Gastrocnemius medialis (tissue), 4 donors: ENCODE results near the gene STRIT1. TPM values are rescaled to one million over a fixed set of nuclear protein-coding genes. Genes with fewer than 3 reads are reported as not detected.

Experiments
- ATAC-seq, 2 donors: fragments of 150-250 bp; one replicate each; pipeline ENCODE4 v1.9.1; 2016
- DNase-seq, 2 donors: peaks; one replicate each; pipeline ENCODE4 v3.0.0-alpha.2; 2019
- H3K27ac ChIP-seq, 4 donors: fragments of 200-600 bp; sonication (generic); 1 replicate in 1 of 4; 2 replicates in 3 of 4; pipeline ENCODE4 v1.5.1; 2016 to 2018; ENCODE audit warnings: mild to moderate bottlenecking in 2 of 4, moderate library complexity in 1 of 4
- H3K27me3 ChIP-seq, 3 donors: fragments of 200-600 bp; sonication (generic) in 2 of 3; 1 replicate in 1 of 3; 2 replicates in 2 of 3; pipeline versions ENCODE4 v1.5.1 to v1.6.0; 2016 to 2019; ENCODE audit warnings: mild to moderate bottlenecking in 1 of 3, moderate library complexity in 1 of 3
- H3K36me3 ChIP-seq, 2 donors: fragments of 200-600 bp; sonication (generic) in 1 of 2; one replicate each; pipeline ENCODE4 v1.5.1; 2017 to 2018
- H3K4me1 ChIP-seq, 2 donors: fragments of 200-600 bp; sonication (generic) in 1 of 2; one replicate each; pipeline ENCODE4 v1.5.1; 2016 to 2017; ENCODE audit warnings: mild to moderate bottlenecking in 2 of 2
- H3K4me3 ChIP-seq, 4 donors: fragments of 200-600 bp; sonication (generic) in 3 of 4; 1 replicate in 1 of 4; 2 replicates in 3 of 4; pipeline ENCODE4 v1.5.1; 2016 to 2019; ENCODE audit warnings: mild to moderate bottlenecking in 2 of 4
- H3K9me3 ChIP-seq, 3 donors: fragments of 200-600 bp; sonication (generic) in 2 of 3; 1 replicate in 1 of 3; 2 replicates in 2 of 3; pipeline ENCODE4 v1.5.1; 2016 to 2019
- POLR2A ChIP-seq, 2 donors: fragments of 450-650 bp; IDR thresholded peaks; one replicate each; pipeline ENCODE4 v1.6.1; 2017; ENCODE audit warnings: antibody characterized with exemption in 2 of 2, mild to moderate bottlenecking in 2 of 2, moderate library complexity in 2 of 2
- in situ Hi-C, 4 donors: fragments of 200-750 bp; cut with MboI; loops; one replicate each; pipeline versions ENCODE4 v1.15.0 to v1.8.0; 2017; ENCODE audit warnings: low sequenced_read_pairs in 4 of 4
- intact Hi-C: fragments of 100-400 bp; cut with DNase I; formaldehyde crosslinking; loops from one replicate; pipeline ENCODE4 v1.15.1; 2023; ENCODE audit warnings: low total_unique reads
- total RNA-seq, 4 donors: library from RNA; depleted of rRNA; stranded (reverse); fragments of >200 nt; gene quantifications; one replicate each; pipeline versions ENCODE4 v1.1.0 to v1.2.3, GENCODE V29; 2016
- TF ChIP-seq, protein P1 (sequence below), 5 experiments: fragments of 450-650 bp in 3 of 5; fragments of 200-600 bp in 2 of 5; sonication (generic) in 2 of 5; IDR thresholded peaks in 4 of 5; conservative IDR thresholded peaks in 1 of 5; 1 replicate in 4 of 5; 2 replicates in 1 of 5; pipeline ENCODE4 v1.5.1; 2016 to 2019; ENCODE audit warnings: antibody characterized with exemption in 5 of 5, mild to moderate bottlenecking in 3 of 5, moderate library complexity in 3 of 5

STRIT1 gene
- total RNA-seq, 4 donors from 2014 or later: 507 to 2,272 (median 1,180) TPM

DNA sequence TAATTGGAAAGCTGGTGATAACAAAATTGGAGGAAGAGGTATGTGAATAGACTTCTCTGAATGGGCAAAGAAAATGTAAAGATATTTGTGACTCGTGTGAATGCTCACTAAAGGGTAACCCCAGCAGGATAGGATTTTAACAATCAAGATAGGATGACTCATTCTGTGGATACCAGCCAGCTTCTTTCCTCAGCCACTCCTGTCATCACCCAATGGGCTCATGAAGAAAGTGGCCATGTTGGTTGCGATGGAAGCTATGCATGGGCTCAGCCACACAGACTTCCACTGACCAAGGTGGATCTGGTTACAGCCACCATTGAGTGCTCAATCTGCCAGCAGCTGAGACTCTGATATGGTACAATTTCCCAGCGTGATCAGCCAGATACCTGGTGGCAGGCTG, 40.9 kb downstream of the STRIT1 start:
- intact Hi-C loops: no loop called here
- TF ChIP-seq POLR2A (IDR thresholded peaks at IDR 0.05): no peak
- TF ChIP-seq, protein P1, sequence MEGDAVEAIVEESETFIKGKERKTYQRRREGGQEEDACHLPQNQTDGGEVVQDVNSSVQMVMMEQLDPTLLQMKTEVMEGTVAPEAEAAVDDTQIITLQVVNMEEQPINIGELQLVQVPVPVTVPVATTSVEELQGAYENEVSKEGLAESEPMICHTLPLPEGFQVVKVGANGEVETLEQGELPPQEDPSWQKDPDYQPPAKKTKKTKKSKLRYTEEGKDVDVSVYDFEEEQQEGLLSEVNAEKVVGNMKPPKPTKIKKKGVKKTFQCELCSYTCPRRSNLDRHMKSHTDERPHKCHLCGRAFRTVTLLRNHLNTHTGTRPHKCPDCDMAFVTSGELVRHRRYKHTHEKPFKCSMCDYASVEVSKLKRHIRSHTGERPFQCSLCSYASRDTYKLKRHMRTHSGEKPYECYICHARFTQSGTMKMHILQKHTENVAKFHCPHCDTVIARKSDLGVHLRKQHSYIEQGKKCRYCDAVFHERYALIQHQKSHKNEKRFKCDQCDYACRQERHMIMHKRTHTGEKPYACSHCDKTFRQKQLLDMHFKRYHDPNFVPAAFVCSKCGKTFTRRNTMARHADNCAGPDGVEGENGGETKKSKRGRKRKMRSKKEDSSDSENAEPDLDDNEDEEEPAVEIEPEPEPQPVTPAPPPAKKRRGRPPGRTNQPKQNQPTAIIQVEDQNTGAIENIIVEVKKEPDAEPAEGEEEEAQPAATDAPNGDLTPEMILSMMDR (IDR thresholded peaks at IDR 0.05 in 4 of 5, conservative IDR thresholded peaks at IDR 0.05 in 1 of 5): no peak
- ATAC-seq: no peak
- Histone ChIP-seq H3K27me3 (no peaks in the 10 kb centered on the region), H3K9me3 (no peaks in the 10 kb centered on the region), H3K27ac (no peak overlapping the region), H3K4me1 (no peaks in the 10 kb centered on the region), H3K36me3 (no peaks in the 10 kb centered on the region), H3K4me3 (no peak overlapping the region)
- DNase-seq: no peak
- in situ Hi-C loops: no loop called here

DNA sequence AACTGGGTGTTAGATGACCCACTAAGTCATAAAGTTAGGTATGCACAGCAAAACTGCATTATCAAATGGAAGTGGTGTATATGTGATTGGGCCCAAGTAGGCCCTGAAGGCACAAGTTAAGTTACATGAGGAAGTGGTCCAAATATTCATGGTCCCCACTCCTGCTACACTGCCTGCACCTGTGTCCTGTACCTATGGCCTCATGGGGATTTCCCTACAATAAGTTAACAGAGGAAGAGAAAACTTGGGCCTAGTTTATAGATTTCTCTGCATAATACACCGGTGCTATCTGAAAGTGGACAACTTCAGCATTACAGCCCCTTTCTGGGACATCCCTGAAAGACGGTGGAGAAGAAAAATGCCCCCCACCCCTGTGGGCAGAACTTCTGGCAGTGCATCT, 41.5 kb downstream of the STRIT1 start:
- H3K9me3 ChIP-seq: no peaks in the 10 kb centered on the region
- no peaks in the 10 kb centered on the region for H3K4me1 ChIP-seq
- H3K36me3 ChIP-seq: no peaks in the 10 kb centered on the region
- TF ChIP-seq, protein P1 (IDR thresholded peaks at IDR 0.05 in 4 of 5, conservative IDR thresholded peaks at IDR 0.05 in 1 of 5): no peak
- no peak for TF ChIP-seq POLR2A (IDR thresholded peaks at IDR 0.05)
- no peak for ATAC-seq
- H3K27ac ChIP-seq: no peak overlapping the region
- DNase-seq: no peak
- H3K4me3 ChIP-seq: no peak overlapping the region
- intact Hi-C loops (no loop called here), in situ Hi-C loops (no loop called here)
- no peaks in the 10 kb centered on the region for H3K27me3 ChIP-seq

DNA sequence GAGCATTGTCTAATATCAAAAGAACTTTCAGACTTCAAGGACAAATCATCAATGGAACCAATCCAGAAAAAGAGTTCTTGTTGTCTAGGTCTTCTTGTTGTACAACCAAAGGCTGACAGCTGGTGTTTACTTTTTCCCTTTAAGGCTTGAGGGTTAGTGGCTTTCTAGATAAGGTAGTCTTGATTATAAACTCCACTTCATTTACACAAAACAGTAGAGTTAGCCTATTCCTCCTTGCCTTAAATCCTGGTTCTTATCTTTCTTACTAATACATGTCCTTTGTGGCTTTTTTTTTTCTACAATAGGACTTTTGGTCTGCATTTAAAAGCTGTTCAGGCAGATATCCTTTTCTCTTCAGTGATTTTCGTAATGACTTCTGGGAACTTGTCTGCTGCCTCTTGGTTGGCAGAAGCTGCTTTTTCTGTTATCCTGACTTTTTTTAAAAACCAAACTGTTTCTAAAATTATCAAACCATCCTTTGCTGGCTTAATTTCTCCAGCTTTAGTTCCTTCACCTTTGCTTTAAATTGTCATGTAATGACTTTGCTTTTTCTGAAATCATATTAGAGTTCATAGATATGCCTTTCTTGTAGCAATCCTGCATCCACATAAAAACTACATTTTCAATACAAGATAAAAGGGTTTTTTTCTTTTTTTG, 44.8 kb downstream of the STRIT1 start:
- Histone ChIP-seq H3K27me3 (no peaks in the 10 kb centered on the region), H3K4me1 (peaks cover 1 to 9% of the 10 kb centered on the region in 2 donors), H3K9me3 (no peaks in the 10 kb centered on the region), H3K4me3 (no peak overlapping the region), H3K36me3 (no peaks in the 10 kb centered on the region), H3K27ac (no peak overlapping the region)
- ATAC-seq: no peak
- no peak for DNase-seq
- TF ChIP-seq POLR2A (IDR thresholded peaks at IDR 0.05): no peak
- TF ChIP-seq, protein P1 (IDR thresholded peaks at IDR 0.05 in 4 of 5, conservative IDR thresholded peaks at IDR 0.05 in 1 of 5): no peak
- in situ Hi-C loops: no loop called here
- intact Hi-C loops: no loop called here

DNA sequence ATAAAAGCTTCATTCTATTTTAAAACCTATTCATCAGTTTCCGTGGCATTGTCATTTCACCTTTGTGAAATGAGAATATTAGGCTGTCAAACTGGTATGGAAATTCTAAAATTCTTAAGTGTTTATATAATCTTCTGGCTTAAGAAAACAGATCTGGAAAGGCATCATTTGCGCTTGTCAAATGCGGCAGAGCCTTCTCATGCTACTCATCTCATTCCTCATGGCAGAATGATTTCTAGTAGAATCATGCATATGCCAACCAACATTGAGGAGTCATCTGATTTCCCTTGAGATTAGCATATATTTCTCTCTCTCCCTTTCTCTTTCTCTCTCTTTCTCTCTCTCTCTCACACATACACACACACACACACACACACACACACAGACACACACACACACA, 48.8 kb downstream of the STRIT1 start:
- intact Hi-C loops (no loop called here), in situ Hi-C loops (no loop called here)
- Histone ChIP-seq H3K4me3 (no peak overlapping the region), H3K27me3 (no peaks in the 10 kb centered on the region), H3K36me3 (no peaks in the 10 kb centered on the region), H3K9me3 (no peaks in the 10 kb centered on the region), H3K4me1 (peaks cover 11 to 27% of the 10 kb centered on the region in 2 donors), H3K27ac (peak overlapping the region in 1 of 4 donors; percentile 34)
- no peak for TF ChIP-seq POLR2A (IDR thresholded peaks at IDR 0.05)
- TF ChIP-seq, protein P1 (IDR thresholded peaks at IDR 0.05 in 4 of 5, conservative IDR thresholded peaks at IDR 0.05 in 1 of 5): no peak
- ATAC-seq: no peak
- DNase-seq: no peak

DNA sequence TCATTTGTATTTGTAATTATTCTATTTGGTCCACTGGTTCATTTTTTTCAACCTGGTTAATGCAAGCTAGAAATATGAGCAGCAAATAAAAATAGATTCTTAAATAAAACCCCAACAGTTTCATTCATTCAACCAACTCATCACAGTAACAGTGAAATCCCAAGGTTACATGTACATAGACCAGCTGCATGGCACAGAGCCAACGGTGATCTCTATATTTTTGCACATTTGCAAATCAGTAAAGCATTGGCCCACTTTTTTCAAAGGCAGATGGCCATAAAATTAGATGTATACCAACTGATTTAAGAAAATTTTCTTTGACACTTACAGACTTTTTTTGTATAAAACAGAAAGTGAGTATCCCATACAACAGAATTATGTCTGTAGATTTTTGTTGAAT, 49.3 kb downstream of the STRIT1 start:
- no peak overlapping the region for H3K4me3 ChIP-seq
- ATAC-seq (no peak), DNase-seq (no peak)
- TF ChIP-seq, protein P1 (IDR thresholded peaks at IDR 0.05 in 4 of 5, conservative IDR thresholded peaks at IDR 0.05 in 1 of 5): no peak
- TF ChIP-seq POLR2A (IDR thresholded peaks at IDR 0.05): no peak
- H3K36me3 ChIP-seq: no peaks in the 10 kb centered on the region
- no peaks in the 10 kb centered on the region for H3K27me3 ChIP-seq
- H3K4me1 ChIP-seq: peaks cover 16 to 32% of the 10 kb centered on the region in 2 donors
- H3K9me3 ChIP-seq: no peaks in the 10 kb centered on the region
- peak overlapping the region in 3 of 4 donors; percentile 7 to 47 (median 34) for H3K27ac ChIP-seq
- intact Hi-C loops (no loop called here), in situ Hi-C loops (no loop called here)
